Measurements from ENCODE around the gene OR52D1. TPM values are rescaled to one million over a fixed set of nuclear protein-coding genes. Genes with fewer than 3 reads are reported as not detected.

OR52D1 gene
- total and polyA plus RNA-seq, 4 donors: not detected

- DNase-seq (ENCODE audit: low spot score): no peak
- TF ChIP-seq SP1 (IDR thresholded peaks at IDR 0.05) (no peak), CTCF (IDR thresholded peaks at IDR 0.05; ENCODE audit: low read depth, low read length, missing input control) (no peak), FOXA2 (IDR thresholded peaks at IDR 0.05) (no peak), TAF1 (conservative IDR thresholded peaks at IDR 0.05) (no peak), YY1 (IDR thresholded peaks at IDR 0.05) (no peak), JUND (IDR thresholded peaks at IDR 0.05) (no peak), RAD21 (IDR thresholded peaks at IDR 0.05) (no peak), HNF4G (IDR thresholded peaks at IDR 0.05) (no peak)
- TF ChIP-seq, protein P1, sequence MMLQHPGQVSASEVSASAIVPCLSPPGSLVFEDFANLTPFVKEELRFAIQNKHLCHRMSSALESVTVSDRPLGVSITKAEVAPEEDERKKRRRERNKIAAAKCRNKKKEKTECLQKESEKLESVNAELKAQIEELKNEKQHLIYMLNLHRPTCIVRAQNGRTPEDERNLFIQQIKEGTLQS (IDR thresholded peaks at IDR 0.05): no peak
- TF ChIP-seq, protein P2, sequence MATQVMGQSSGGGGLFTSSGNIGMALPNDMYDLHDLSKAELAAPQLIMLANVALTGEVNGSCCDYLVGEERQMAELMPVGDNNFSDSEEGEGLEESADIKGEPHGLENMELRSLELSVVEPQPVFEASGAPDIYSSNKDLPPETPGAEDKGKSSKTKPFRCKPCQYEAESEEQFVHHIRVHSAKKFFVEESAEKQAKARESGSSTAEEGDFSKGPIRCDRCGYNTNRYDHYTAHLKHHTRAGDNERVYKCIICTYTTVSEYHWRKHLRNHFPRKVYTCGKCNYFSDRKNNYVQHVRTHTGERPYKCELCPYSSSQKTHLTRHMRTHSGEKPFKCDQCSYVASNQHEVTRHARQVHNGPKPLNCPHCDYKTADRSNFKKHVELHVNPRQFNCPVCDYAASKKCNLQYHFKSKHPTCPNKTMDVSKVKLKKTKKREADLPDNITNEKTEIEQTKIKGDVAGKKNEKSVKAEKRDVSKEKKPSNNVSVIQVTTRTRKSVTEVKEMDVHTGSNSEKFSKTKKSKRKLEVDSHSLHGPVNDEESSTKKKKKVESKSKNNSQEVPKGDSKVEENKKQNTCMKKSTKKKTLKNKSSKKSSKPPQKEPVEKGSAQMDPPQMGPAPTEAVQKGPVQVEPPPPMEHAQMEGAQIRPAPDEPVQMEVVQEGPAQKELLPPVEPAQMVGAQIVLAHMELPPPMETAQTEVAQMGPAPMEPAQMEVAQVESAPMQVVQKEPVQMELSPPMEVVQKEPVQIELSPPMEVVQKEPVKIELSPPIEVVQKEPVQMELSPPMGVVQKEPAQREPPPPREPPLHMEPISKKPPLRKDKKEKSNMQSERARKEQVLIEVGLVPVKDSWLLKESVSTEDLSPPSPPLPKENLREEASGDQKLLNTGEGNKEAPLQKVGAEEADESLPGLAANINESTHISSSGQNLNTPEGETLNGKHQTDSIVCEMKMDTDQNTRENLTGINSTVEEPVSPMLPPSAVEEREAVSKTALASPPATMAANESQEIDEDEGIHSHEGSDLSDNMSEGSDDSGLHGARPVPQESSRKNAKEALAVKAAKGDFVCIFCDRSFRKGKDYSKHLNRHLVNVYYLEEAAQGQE (IDR thresholded peaks at IDR 0.05): no peak
Observed at GRCh38 chr11:5507177-5507932, 18.9 kb downstream of the OR52D1 start.

DNA sequence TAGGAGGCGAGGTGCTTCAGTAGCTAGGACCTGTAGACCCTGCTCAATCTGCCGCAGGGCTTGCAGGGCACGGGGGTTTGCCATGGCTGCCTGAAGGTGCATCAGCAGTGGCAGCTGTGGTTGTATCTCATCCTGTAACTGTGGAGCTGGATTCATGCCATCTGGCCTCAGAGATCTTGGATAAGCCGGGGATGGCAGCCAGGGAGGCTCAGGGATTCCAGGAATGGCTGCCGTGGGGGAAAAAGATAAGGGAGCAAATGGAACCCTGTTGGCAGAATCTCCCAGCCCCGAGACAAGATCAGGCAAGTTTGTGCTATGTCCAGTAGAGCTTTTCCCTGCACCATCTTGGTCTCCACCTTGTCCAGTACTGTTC is 19.4 kb downstream of the OR52D1 start:
- Histone ChIP-seq H3K9ac (ENCODE audit: low read depth in 1 of 2, low read length in 2 of 2) (no peak overlapping the region), H3K27ac (ENCODE audit: low read depth in 1 of 2, low read length in 2 of 2) (no peak overlapping the region), H3K27me3 (ENCODE audit: control insufficient read depth in 4 of 4, insufficient read depth in 4 of 4, low read length in 3 of 4) (no peaks in the 10 kb centered on the region), H3K4me3 (ENCODE audit: low read depth in 1 of 3, low read length in 3 of 3) (no peak overlapping the region), H3K36me3 (ENCODE audit: control insufficient read depth in 4 of 4, insufficient read depth in 3 of 4, low read depth in 1 of 4, low read length in 3 of 4) (no peaks in the 10 kb centered on the region), H3K9me3 (ENCODE audit: control insufficient read depth in 4 of 4, low read length in 3 of 4) (no peaks in the 10 kb centered on the region), H3K4me1 (ENCODE audit: control insufficient read depth in 4 of 4, insufficient read depth in 4 of 4, low read length in 3 of 4) (no peaks in the 10 kb centered on the region)
- 80% methylated on average over 6 of the region's 6 CpGs for WGBS
- TF ChIP-seq HNF4G (IDR thresholded peaks at IDR 0.05) (no peak), RXRA (IDR thresholded peaks at IDR 0.05) (no peak), HNF4A (conservative IDR thresholded peaks at IDR 0.05) (no peak), YY1 (IDR thresholded peaks at IDR 0.05) (no peak), NR2F2 (IDR thresholded peaks at IDR 0.05) (no peak), GABPA (IDR thresholded peaks at IDR 0.05 in 1 of 2, conservative IDR thresholded peaks at IDR 0.05 in 1 of 2) (no peak), FOXA2 (IDR thresholded peaks at IDR 0.05) (no peak), EGR1 (IDR thresholded peaks at IDR 0.05; ENCODE audit: low read depth in 2 of 2) (no peak), FOXA1 (IDR thresholded peaks at IDR 0.05) (no peak), CTCF (IDR thresholded peaks at IDR 0.05; ENCODE audit: low read depth, low read length, missing input control) (no peak)
- TF ChIP-seq, protein P1 (IDR thresholded peaks at IDR 0.05): no peak
- no peak for DNase-seq (ENCODE audit: low spot score)

More at GRCh38 chr11:5507177-5507932, 18.9 kb downstream of the OR52D1 start:
- Histone ChIP-seq H3K27ac (ENCODE audit: low read depth in 1 of 2, low read length in 2 of 2) (no peak overlapping the region), H3K9me3 (ENCODE audit: control insufficient read depth in 4 of 4, low read length in 3 of 4) (no peaks in the 10 kb centered on the region), H3K27me3 (ENCODE audit: control insufficient read depth in 4 of 4, insufficient read depth in 4 of 4, low read length in 3 of 4) (no peaks in the 10 kb centered on the region), H3K4me1 (ENCODE audit: control insufficient read depth in 4 of 4, insufficient read depth in 4 of 4, low read length in 3 of 4) (no peaks in the 10 kb centered on the region), H3K36me3 (ENCODE audit: control insufficient read depth in 4 of 4, insufficient read depth in 3 of 4, low read depth in 1 of 4, low read length in 3 of 4) (no peaks in the 10 kb centered on the region), H3K9ac (ENCODE audit: low read depth in 1 of 2, low read length in 2 of 2) (no peak overlapping the region), H3K4me3 (ENCODE audit: low read depth in 1 of 3, low read length in 3 of 3) (no peak overlapping the region)
- 82% methylated on average over 9 of the region's 9 CpGs for WGBS

Measured in liver (tissue), 9 donors.